Cardiac muscle cell (in vitro differentiated cells and primary cell): ENCODE measurements around the gene EGR1. TPM values are rescaled to one million over a fixed set of nuclear protein-coding genes. Genes with fewer than 3 reads are reported as not detected.
A peak's percentile ranks its signal among the peaks of the same experiment; 100 is the strongest.

Experiments
- DNase-seq, 2 donors: peaks; one replicate each; pipeline versions ENCODE4 v3.0.0 to v3.0.0-alpha.2; 2010 to 2017; ENCODE audit warnings: low read depth in 1 of 2, low spot score in 1 of 2
- H3K27ac ChIP-seq: fragments of 200-600 bp; sonication (generic); 2 replicates; pipeline ENCODE4 v1.5.1; 2016
- H3K27me3 ChIP-seq: fragments of 200-600 bp; sonication (generic); 2 replicates; pipeline ENCODE4 v1.6.0; 2016; ENCODE audit warnings: control low read depth
- H3K36me3 ChIP-seq: fragments of 200-600 bp; sonication (generic); 2 replicates; pipeline ENCODE4 v1.5.1; 2016; ENCODE audit warnings: control low read depth
- H3K4me1 ChIP-seq: fragments of 200-600 bp; sonication (generic); 2 replicates; pipeline ENCODE4 v1.8.1; 2017; ENCODE audit warnings: low read depth, mild to moderate bottlenecking, mixed run types
- H3K4me3 ChIP-seq: fragments of 200-600 bp; sonication (generic); 2 replicates; pipeline ENCODE4 v1.5.1; 2016; ENCODE audit warnings: mild to moderate bottlenecking
- H3K9me3 ChIP-seq: fragments of 200-600 bp; sonication (generic); 2 replicates; pipeline ENCODE4 v1.5.1; 2017; ENCODE audit warnings: low read depth, mild to moderate bottlenecking, control low read depth
- CTCF ChIP-seq: IDR thresholded peaks from 2 replicates; pipeline ENCODE4 v1.5.1; 2012; ENCODE audit warnings: low read depth, mild to moderate bottlenecking, low read length
- polyA plus RNA-seq: library from polyadenylated mRNA; unstranded; fragments of >200 nt; fragmentation: Nextera tagmentation; extraction: Ambion mirVana; gene quantifications from 2 replicates; pipeline ENCODE4 v1.2.1, GENCODE V29; 2016
- total RNA-seq: library from RNA; depleted of rRNA; stranded (reverse); fragments of >200 nt; gene quantifications from 2 replicates; pipeline ENCODE4 v1.2.3, GENCODE V29; 2016

The EGR1 gene
- total RNA-seq (11.7 and 13.9 TPM in 2 replicates), polyA plus RNA-seq (24.5 and 30.5 TPM in 2 replicates)

DNA sequence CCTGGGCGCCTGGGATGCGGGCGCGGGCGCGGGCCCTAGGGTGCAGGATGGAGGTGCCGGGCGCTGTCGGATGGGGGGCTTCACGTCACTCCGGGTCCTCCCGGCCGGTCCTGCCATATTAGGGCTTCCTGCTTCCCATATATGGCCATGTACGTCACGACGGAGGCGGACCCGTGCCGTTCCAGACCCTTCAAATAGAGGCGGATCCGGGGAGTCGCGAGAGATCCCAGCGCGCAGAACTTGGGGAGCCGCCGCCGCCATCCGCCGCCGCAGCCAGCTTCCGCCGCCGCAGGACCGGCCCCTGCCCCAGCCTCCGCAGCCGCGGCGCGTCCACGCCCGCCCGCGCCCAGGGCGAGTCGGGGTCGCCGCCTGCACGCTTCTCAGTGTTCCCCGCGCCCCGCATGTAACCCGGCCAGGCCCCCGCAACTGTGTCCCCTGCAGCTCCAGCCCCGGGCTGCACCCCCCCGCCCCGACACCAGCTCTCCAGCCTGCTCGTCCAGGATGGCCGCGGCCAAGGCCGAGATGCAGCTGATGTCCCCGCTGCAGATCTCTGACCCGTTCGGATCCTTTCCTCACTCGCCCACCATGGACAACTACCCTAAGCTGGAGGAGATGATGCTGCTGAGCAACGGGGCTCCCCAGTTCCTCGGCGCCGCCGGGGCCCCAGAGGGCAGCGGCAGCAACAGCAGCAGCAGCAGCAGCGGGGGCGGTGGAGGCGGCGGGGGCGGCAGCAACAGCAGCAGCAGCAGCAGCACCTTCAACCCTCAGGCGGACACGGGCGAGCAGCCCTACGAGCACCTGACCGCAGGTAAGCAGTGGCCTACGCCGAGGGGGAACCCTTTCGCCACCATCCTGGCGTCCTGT lies at the start of gene EGR1:
Gene EGR1, plus strand, starts transcription at position 219 of the 864 bp plus-strand sequence. Its CDS starts 283 bp downstream, at position 502.
- Histone ChIP-seq H3K27ac (peak within 1 kb of the TSS; percentile 97), H3K27me3 (peaks cover 15% of the 10 kb centered on the region), H3K4me1 (peaks cover 20% of the 10 kb centered on the region), H3K9me3 (no peaks in the 10 kb centered on the region), H3K4me3 (peak within 1 kb of the TSS; percentile 87), H3K36me3 (no peaks in the 10 kb centered on the region)
- DNase-seq: peak; percentile 96
- TF ChIP-seq CTCF: no peak

DNA sequence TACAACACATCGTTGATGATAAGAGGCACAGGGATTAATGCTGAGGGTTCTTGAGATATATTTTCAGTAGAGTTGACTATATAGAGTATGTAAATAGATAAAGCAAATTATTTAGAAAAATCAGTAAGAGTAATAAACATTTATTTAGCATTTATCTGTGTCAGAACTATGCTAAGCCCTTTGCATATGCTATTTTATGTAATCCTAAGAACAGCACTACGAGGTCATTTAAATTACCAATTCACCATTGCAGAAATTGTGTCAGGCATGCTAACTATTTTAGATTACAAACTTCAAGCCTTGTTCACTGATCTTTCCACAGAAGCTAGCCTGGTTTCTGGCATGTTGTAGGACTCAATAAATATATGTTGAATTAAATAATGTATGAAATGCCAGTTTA lies 46.8 kb upstream of the EGR1 start:
- TF ChIP-seq CTCF: no peak
- Histone ChIP-seq H3K27me3 (no peaks in the 10 kb centered on the region), H3K27ac (no peak overlapping the region), H3K36me3 (peaks cover 70% of the 10 kb centered on the region), H3K4me1 (no peaks in the 10 kb centered on the region), H3K4me3 (no peak overlapping the region), H3K9me3 (no peaks in the 10 kb centered on the region)
- DNase-seq: no peak

- Histone ChIP-seq H3K27me3 (no peaks in the 10 kb centered on the region), H3K36me3 (peaks cover 69% of the 10 kb centered on the region), H3K4me1 (no peaks in the 10 kb centered on the region), H3K27ac (no peak overlapping the region), H3K9me3 (no peaks in the 10 kb centered on the region), H3K4me3 (no peak overlapping the region)
- no peak for TF ChIP-seq CTCF
- no peak for DNase-seq
Observed at GRCh38 chr5:138425079-138425478, 40.2 kb upstream of the EGR1 start.

GRCh38 chr5:138435943-138436342 lies 29.3 kb upstream of the EGR1 start:
- H3K27me3 ChIP-seq: no peaks in the 10 kb centered on the region
- no peak overlapping the region for H3K27ac ChIP-seq
- no peak for TF ChIP-seq CTCF
- no peak overlapping the region for H3K4me3 ChIP-seq
- no peak for DNase-seq
- peaks cover 49% of the 10 kb centered on the region for H3K36me3 ChIP-seq
- no peaks in the 10 kb centered on the region for H3K9me3 ChIP-seq
- H3K4me1 ChIP-seq: peaks cover 9% of the 10 kb centered on the region

DNA sequence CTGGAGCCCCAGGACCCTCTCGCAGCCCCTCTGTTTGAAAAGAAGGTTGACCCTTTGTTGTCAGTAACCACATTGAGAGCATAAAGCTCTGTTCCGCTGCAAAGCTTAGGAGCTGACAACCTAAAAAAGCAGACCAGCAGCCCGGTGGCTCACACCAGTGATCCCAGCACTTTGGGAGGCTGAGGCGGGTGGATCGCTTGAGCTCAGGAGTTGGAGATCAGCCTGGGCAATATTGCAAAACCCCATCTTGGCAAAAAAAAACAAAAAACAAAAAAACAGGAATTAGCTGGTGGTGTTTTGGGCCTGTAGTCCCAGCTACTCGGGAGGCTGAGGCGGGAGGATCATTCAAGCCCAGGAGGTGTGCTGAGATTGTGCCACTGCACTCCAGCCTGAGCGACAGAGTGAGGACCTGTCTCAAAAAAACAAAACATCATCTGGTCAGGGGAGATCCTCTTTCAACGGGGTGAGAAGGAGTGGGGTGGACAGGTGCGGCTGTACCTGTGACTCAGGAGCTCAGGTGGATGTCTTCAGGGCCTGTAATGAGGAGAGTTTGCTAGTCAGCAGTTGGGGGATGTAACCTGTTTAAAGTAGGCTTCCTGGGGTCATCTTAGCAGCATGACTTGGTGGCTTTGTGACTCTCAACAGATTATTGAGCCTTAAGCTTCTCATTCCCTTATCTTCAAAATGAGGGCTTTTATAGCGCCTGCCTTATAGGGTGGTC lies 27.1 kb upstream of the EGR1 start:
- Histone ChIP-seq H3K36me3 (peaks cover 32% of the 10 kb centered on the region), H3K27me3 (no peaks in the 10 kb centered on the region), H3K4me3 (peak overlapping the region; percentile 58), H3K4me1 (peaks cover 9% of the 10 kb centered on the region), H3K27ac (peak overlapping the region; percentile 4), H3K9me3 (no peaks in the 10 kb centered on the region)
- DNase-seq: no peak
- no peak for TF ChIP-seq CTCF
